Fibroblast of the conjunctiva (primary cell): Measurements from ENCODE around the gene ARHGEF11.

Experiments used
- DNase-seq: peaks from one replicate; pipeline ENCODE4 v3.0.0-alpha.2; 2010; ENCODE audit warnings: low read depth

ARHGEF11 gene

GRCh38 chr1:156998840-156999500, 46.6 kb downstream of the ARHGEF11 start:
- DNase-seq, result no peak

DNA sequence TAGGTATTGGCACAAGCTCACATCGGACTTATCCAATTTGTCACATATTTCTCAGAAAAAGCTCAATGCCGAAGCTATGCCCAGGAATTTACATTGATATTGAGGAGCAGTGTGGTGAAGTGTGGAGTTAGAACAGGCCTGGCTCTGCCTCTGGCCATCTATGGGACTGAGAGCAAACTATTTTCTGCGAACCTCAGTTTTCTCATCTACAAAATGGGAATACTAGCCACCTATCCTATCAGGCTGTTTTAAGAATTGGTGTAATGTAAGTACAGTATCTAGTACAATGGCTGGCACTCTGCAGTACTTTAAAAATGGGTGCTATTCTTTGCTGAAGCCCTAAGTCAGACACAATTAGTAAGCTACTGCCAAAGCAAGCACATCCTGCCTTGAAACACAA, 47.2 kb downstream of the ARHGEF11 start:
- no peak for DNase-seq

- no peak for DNase-seq
Measured at GRCh38 chr1:156995412-156995811, 50.1 kb downstream of the ARHGEF11 start.

DNA sequence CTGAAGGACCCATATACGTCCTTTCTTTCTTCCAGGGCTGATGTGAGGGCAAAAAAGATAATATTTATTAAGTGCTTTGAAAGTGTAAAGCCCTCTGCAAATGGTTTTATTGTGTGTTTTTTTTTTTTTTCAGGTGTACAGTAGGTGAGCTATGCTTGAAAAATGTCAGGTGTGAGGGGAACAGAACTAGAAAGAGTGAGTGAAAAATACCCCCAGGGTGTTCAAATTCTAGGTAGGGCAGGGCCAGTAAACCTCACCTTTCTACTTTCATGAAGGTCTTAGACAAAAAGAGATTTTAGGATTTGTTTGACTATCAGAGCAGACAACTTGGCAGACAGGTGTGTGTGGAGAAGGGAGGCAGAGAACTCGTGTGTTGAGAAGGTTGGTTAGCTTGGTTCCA, 51.3 kb downstream of the ARHGEF11 start:
- DNase-seq, result no peak

GRCh38 chr1:156993426-156994147, 52.0 kb downstream of the ARHGEF11 start:
- DNase-seq, result no peak

DNA sequence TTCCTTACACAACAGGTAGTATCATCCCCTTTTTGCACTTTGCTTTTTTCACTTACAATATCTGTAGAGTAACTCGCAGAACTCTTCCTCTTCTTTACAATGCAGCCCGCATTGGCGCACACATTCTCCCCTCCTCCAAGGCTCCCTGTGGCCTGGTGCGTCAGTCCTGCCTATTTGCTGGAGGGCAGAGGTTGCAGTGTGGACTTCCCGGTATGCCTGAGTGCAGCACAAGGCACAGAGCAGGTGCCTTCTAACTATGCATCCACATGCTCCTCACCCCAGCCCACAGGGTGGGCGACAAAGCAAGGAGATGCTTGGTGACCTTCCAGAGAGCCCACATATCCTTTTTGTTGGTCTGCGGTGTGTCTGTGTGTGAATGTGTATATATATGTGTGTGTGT, 53.3 kb downstream of the ARHGEF11 start:
- DNase-seq, result no peak

- DNase-seq, result no peak
Measured at GRCh38 chr1:156987715-156988114, 57.8 kb downstream of the ARHGEF11 start.

DNA sequence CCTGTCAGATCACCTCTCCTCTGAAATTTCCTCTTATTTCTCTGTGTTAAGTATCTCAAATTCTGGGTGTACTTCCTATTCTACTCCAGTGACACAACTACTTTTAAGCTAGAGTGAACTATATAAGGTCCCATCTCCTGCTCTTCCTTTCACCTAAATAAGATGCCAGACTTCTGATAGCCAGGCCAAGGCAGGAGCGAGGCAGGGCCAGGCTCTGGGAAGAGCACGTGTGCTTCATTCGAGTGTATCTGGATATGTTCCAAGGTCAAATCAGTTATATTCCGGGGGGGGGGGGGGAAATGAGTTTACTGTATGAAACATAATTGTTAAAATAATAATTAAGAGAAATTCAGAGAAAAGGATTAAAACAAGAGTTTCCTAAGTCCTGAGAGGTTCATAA, 65.0 kb downstream of the ARHGEF11 start:
- no peak for DNase-seq

DNA sequence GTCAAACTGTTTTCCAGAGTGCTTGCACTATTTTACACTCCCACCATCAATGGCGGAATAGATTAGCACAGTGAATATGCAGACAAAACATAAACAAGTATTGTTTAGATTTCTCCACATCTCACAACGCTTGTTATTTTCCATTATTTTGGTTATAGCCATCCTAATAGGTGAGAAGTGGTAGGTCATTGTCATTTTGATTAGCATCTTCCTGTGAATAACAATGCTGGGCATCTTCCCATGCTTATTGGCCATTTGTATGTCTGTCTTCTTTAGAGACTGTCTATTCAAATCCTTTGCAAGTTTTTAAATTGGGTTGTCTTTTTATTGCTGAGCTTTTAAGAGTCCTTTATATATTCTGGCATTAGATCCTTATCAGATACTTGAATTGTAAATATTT, 70.5 kb downstream of the ARHGEF11 start:
- no peak for DNase-seq

DNA sequence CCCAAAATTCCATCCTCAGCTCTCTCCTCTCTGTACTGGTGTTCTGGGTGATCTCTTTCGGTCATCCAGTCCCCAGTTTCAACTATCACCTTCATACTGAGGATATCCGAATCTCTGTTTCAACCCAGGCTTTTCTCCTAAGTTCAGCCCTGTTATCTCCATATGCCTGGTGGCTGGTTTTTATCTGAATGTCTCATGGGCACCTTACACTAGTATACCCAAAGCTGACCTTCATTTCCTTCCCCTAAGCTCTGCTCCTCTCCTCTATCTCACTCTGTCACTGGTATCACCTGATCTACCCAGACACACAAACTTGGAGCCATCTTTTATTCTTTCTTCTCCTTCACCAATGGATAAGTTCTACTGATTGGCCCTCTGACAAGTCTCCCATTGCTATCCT, 72.1 kb downstream of the ARHGEF11 start:
- no peak for DNase-seq

DNA sequence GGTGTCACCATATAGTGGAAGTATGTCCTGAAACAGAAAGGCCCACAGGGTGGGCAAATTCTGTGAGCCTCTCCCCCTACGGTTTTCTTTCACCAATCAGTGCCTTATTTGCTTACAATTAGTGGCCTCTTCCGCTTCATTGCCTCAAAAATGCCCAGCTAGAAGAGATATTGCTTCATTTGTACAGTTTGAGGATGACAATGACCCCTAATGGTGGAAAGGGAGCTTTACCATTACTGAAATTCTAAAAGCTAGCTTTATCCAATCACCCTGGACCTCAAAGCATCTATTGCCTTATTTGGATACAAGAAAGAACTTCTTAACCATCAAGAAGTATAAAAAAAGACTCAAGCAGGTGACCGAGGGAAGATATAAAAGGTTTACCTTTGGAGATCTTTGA, 75.5 kb downstream of the ARHGEF11 start:
- DNase-seq, result no peak

DNA sequence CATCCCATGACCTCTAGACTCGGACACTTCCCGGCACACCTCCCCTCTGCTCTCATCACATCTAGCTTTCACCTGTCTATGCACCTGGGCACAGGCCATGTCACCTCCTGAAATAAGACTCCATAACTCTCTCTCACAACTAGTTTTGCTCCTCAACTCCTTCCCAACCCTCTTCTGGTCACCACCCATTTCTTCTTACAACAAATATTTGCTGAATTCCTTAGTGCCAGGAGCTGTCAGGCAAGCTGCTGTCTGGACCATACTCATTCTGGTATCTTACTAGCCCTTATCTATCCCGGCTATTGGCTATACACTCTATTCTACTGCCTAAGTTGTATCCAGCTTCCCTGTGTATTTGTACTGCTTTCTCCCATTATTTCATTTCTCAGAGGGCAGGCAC, 76.0 kb downstream of the ARHGEF11 start:
- no peak for DNase-seq

GRCh38 chr1:156964441-156964840, 81.1 kb downstream of the ARHGEF11 start:
- DNase-seq, result no peak

DNA sequence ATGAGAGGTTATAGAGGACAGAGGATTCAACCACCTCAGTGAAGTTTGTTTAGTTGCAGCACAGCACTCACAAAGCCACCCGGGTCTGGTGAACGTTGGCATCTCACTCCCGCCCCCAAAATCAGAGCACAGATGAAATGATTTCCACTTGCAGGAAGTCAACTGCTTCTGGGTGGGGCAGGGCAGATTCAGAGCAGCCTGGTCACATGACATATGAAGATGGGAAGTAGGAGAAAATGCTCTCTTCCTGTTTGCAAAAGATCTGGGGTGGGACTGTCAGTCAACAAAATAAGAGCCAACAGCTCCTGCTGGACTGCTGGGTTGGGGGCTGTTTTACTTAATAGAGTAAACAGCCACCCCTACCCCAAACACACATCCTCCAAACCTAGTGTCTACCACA, 81.9 kb downstream of the ARHGEF11 start:
- DNase-seq, result no peak

- DNase-seq, result no peak
Measured at GRCh38 chr1:156961709-156962108, 83.8 kb downstream of the ARHGEF11 start.

DNA sequence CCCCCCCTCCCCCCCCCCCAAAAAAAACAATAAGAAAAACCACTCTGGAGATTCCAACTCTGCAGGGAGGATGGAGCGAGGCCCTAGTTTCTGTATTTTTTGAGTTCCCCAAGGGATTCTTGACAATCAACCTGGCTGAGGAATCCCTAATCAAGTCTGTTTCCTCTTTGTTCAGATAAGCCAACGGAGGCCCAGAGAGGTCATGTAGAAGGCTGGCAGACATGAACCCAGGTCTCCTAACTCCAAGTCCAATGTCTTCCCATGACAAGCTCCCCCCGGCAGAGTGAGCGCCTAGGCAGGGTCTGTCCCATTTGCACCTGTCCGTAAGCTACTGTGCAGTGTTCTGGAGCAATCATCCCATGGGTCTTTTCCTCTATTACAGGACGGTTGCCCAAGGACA, 85.6 kb downstream of the ARHGEF11 start:
- no peak for DNase-seq

GRCh38 chr1:156959414-156959813, 86.1 kb downstream of the ARHGEF11 start:
- DNase-seq, result no peak

DNA sequence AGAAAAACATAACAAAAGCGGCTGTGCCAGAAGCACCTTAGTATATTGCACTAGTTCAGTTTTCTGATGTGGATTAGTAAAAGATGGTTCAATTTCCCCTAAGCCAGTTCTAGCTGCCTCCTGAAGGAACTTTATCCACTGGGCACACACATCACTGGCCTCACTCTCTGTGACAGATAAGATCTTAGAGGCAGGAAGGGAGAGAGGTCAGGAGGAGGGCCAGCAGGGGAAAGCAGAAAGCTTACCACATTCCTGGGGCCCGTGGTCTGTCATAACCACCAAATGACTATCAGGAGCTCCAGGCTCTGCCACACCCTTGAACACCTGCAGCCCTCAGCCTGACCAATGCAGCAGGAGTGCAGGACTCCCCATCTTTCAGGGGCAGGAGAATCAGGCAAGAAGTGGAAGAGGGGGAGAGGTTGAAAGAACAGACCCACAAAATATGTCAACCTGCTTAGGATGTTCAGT, 87.3 kb downstream of the ARHGEF11 start:
- DNase-seq, result no peak

DNA sequence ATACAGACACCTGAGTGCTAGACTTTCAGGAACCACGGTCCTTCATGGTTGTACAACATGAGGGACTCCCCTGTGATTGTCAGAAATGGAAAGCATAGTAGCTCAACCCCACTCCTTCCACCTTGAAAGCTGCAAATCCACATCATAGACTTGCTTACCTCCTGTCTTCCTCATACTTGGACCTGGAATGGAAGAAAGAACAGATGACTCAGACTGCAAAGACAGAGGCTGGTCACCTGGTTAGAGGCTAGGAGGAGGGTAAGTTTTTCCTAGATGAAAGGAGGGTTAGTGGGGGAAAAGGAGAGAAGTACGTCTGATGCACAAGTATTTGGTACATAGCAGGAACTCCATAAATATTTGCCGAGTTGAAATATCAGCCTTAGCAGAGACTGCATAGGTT, 87.9 kb downstream of the ARHGEF11 start:
- DNase-seq, result no peak

DNA sequence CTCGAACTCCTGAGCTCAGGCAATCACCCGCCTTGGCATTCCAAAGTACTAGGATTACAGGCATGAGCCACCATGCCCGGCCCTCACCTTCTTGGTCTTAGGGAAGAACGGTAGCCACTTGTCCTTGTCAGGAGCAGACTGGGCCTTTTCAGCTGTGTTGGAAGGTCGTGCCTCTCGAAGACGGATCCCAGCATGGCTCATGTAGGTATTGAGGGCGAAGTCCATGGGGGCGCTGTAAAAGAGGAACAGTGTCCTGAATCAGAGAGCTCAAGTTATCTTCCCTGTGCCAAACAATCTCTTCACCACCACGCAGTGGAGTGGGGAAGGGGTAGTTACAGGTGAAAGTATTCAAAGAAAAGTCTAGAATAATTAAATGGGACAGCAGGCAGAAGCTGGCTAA, 89.2 kb downstream of the ARHGEF11 start:
- DNase-seq, result no peak

DNA sequence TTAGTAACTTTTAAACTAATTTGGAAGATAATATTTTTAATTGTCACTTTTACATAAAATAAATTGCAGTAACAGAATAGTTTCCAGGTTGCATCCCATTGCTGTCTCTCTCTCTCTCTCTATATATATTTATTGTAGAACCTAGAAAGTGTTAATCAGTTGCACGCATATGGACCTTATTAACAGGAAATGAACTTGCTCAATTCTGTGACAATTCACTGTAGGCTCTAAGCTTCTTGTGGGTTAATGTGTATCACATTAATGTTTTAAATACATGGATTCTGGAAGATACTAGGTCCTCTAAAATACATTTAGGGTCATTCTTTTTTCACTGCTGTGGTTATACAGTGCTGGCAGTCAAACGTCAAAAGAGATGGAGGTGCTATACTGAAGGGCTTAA, 92.0 kb downstream of the ARHGEF11 start:
- DNase-seq, result no peak

DNA sequence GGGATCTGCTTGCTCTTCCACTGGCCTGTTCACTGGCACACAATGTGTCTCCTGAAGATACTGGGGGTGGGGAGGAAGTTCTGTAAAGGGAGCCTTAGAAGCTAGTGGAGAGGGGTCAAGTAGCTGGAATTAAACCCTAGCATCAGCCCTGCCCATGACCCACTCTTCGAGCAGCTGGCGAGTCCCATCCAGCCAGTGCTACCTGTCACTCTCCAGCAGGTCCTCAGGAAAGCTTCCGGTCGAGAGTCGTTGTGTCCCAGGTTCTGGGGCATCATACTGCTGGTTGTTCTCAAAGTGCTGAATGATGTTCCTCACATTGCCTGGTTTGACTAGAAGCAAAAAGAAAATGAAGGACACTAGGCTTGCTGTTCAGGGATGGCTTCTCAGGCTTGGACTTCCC, 94.2 kb downstream of the ARHGEF11 start:
- DNase-seq, result no peak

GRCh38 chr1:156949127-156949526, 96.4 kb downstream of the ARHGEF11 start:
- DNase-seq, result no peak

DNA sequence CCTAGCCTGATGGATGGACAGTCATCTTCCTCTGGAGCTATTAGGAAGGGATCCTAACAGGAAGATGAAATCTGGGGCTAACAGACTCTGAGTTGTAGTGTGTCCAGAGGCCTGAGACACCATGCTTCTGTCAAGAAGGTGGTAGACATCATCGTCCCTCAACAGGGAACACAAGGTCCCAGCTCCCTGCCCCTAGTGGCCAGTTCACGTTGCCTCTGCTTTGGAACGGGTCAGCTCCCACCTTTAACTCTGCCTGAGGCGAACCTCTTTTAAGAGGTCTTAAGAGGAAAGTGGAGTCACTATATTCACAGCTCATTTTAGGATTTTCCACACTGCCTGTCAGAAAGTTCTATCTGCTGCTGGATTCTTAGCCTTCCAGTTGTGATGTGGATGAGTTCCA, 96.8 kb downstream of the ARHGEF11 start:
- no peak for DNase-seq
